GM19035 (cell line): ENCODE measurements around the gene CCL8.

Experiments
- ATAC-seq: cut with Tn5 transposase; IDR thresholded peaks from one replicate; pipeline ENCODE4 v1.9.1; 2021; ENCODE audit not compliant: unreplicated experiment

Gene CCL8

DNA sequence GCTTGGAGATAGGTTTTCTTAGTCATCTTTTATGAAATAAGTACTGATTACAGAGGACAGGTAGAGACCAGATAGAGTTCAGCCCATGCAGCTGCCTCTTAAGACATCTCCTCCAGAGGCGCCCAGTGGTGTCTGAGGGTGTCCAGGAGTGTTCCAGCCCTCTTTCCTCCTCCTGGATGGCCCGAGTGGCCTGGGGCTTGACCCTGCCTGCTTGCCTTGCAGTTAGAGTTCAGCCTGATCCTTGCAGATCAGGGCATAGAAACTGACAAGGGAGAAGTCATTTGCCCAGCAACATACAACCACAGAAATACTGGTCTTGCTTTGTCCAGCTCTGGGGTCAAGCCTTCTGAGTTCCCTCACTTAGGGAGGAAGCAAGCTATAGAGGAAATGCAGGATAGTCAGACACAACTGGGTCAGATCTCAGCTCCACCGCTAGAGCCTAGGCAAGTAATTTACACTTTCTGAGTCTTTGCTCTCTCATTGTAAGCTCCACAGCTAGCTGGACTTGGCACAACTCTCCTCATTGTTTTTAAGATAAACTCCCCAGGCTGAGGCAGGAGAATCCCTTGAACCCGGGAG lies 47.4 kb downstream of the CCL8 start:
- ATAC-seq = no peak

DNA sequence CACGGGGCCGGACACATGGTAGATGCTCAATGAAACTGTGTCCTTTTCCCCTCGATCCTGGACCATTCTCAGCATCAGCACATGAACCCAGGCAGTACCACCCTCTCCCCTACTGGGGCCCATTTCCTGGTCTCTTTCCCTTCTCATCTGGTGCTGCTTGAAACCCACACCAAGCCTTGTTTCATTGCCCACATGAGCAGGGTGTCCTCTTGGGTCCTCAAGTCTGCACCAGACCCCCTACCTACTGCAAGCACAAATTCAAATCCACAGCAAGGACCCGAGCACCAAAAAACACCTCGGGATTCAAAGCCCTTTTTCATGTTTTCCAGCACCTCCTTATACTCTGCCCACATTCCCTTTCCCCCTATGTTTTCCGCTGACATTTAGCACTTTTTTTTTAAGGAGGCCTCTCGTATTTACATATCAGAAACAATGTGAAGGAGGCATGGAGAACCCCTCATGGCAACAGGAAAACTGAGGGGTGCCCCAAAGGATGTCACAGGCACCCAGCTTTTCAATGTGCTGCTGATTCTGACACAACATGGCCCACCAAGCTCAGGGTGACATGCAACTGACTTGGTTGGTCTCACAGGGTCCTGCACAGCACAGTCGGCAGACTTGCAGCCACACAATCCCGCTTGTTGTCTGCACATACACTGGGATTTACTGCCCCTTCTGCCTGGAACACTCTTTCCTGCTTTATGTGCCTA lies 48.4 kb downstream of the CCL8 start:
- ATAC-seq = no peak

DNA sequence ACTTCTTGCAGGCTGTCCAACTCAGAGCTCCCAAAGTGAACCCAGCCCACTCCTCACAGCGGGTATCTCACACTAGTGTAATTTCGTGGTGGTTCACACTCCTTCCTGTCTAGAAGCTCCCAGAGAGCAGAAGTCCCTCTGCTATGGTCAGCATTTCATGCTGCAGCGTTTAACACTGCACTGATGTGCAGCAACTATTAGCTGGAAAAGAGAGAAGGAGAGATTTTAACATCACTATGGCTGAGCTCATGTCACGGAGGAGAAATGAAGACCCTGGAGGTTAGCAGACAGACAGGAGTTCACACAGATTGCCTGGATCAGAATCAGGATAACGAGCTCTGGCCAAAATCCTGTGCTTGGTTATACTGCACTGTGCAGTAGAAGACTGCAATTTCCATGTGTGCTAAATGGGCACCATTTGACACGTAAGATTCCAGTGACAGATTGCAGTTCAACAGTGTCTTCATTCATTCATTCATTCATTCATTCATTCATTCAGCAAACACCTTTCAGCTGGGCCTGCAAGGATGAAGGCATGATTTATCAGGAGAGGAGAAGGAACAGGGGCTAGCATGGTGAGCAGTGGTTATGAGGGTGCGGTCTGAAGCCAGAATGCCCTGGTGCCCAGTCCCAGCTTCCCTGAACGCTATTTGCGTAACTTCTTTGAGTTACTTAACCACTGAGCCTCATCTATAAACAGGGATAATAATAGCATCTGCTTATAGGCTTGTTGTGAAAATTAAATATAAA lies 49.1 kb downstream of the CCL8 start:
- no peak for ATAC-seq

DNA sequence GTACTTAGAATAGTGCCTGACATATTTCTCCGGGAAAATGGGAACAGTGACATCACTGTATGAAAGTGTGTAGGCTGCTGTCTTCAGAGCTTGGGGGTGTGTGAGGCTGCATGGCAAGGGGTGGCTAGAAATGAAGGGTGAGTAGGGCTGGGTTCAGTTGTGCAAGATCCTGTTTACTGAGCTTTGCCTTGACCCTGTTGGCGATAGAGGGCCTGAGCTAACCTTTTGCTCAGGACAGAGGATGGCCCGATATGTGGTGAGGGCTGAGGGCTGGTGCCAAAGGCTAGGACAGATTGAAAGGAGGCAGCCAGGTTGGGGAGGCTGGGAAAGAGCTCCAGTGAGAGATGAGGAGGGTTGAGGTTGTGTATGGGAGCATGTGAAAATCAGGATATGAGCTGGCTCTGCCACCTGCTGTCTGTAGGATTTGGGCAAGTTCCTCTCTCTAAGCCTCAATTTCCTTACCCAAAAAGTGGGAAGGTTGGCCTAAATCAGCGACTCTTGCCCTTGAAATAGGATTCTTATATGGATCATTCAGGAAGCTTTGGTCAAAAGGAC lies 49.8 kb downstream of the CCL8 start:
- ATAC-seq = no peak

DNA sequence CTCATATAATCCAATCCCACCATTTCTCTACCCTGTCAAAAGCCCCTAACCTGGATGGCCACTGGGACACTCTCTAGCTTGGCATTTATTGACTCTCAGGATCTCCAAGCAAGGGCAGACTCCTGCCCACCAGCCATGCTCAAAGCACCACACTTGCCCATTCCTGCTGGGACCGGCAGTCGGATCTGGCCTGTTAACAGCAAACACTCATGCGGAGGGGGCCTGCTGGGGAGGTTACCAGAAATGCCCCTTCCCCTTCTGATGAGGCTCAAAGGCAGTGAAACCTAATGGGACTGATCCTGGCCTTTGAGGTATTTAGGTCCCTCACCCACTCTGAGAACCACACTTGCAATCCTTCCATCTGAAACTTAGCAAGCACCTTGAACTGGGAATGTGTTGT lies 50.3 kb downstream of the CCL8 start:
- ATAC-seq = no peak

DNA sequence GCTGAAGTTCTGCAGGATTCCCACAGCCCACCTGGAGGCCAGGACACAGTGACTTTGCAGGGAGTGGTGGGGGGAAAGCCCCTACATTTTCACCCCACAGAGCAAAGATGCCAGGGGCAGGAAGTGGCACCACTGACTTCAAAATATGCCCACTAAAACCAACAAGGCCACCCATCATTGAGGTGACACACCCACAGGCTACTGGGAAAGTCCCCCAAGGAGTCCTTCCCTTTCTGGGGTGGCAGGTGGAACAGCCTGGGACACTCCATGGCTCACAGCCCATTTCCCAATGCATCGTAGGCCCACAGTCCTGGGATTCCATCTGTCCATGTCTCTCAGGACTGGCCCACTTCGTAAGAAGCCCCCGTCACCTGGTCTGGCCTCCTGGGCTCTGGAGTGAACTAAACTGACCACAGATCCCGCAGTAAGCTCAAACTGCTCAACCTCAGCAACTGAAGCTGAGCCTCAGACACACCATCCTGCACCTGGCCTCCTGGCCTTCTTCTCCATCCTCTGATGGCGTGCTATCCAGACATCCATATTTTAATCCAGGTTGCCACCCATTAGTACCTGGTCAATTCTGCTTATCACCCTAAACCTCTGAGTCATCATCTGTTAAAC lies 51.3 kb downstream of the CCL8 start:
- ATAC-seq = no peak

DNA sequence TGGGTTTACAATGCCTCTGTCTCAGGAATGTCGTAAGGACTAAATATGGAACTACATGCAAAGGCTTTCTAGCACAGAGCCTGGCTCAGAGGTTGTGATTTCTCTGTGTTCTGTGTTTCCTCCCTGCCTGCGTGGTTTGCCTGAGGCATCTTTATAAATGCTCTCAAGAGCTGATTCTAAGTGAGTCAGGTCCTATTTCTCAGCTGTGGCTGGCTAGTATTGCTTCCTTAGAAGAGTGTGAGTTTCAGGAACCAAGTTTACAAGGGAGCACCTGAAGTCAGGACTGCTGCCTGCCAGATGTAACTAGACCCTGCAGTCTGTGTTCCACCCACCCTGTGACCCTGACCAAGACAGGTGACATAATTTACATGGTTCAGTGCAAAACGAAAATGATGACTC lies 51.8 kb downstream of the CCL8 start:
- ATAC-seq = no peak
